LNCaP clone FGC (cell line): Measurements from ENCODE around the gene MTAP.

ENCODE experiments used
- DNase-seq: peaks from one replicate; pipeline ENCODE4 v3.0.0-alpha.2; 2011; ENCODE audit warnings: low read depth
- H3K4me3 ChIP-seq: 2 replicates; pipeline ENCODE4 v1.5.1; 2011; ENCODE audit warnings: mild to moderate bottlenecking, low read depth, low read length, control low read depth
- CTCF ChIP-seq: IDR thresholded peaks from 2 replicates; pipeline ENCODE4 v1.5.1; 2012; ENCODE audit warnings: mild to moderate bottlenecking; ENCODE audit not compliant: control insufficient read depth, insufficient read depth; ENCODE audit errors: extremely low read depth

Gene MTAP

DNA sequence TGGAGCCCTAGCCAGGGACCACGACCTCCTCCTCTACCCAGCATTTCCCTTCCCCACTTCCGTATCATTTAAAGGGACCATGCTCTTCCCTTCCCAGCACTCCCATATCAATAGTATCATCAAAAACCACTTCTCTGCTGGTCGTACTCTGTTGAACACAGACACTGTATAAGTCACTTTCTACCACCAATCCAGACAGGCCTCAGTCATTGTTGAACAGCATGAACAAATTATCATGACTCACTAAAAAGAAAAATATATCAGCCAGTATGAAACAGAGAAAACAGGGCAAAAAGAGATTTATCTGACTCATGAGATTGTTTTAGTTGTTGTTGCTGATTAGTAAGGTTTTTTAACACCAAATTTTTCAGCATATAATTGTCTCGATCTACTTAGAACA is 101.9 kb downstream of the MTAP start:
- H3K4me3 ChIP-seq: no peak overlapping the region
- TF ChIP-seq CTCF: no peak
- no peak for DNase-seq

DNA sequence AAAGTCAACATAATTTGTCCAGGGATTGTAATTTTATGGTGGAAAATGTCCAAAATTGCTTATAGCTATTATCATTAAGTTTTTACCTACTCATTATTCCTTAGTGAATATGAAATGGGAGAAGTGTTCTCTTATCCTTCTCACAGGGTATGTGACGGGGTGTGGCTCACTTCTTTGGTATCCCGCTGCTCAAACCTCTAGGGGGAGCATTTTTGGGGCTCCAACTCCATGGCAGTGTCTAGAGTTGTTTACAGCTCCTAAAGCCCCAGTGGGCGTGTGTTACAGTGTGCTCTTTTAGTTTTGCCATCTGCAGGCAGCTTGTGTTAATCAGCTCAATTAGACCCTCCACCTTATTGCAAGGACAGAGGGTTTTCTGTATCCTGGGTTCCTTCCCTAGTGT is 102.3 kb downstream of the MTAP start:
- DNase-seq: no peak
- no peak overlapping the region for H3K4me3 ChIP-seq
- no peak for TF ChIP-seq CTCF

DNA sequence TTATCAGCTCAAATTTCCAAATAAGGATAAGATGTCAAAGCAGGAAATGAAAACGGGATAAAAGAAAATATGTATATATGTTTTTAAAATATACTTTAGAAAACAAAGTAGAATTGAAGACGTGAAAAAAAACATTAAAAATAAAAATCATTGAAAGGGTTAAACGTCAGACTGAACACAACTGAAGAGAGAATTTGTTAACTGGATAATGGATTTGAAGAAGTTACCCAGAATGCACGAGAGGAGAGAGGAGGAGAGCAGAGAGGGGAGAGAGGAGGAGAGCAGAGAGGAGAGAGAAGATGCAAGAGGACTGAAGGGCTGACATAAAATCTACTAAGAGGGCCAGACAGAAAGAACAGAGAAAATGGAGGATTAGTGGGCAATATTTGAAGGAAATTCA is 103.8 kb downstream of the MTAP start:
- H3K4me3 ChIP-seq: no peak overlapping the region
- TF ChIP-seq CTCF: no peak

DNA sequence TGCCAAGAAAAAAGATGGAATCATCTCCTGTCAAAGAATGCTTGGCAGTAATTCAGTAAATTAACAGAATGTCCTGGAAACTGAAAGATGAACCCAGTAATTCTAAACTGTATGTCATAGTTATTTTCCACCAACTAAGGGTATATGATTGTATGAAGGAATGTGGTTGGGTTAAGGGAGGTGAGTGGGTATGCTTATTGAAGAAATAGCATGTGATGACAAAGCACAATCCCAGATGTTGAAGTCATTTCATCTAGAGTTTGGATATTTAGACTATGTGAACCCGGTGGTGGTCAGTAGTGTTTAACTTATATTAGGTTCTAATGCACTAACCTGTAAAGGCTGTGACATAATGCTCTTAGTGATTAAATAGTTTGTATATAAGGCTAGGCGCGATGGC is 104.4 kb downstream of the MTAP start:
- TF ChIP-seq CTCF: no peak
- H3K4me3 ChIP-seq: no peak overlapping the region
- no peak for DNase-seq

More for the DNA sequence above, 103.8 kb downstream of the MTAP start:
- no peak for DNase-seq

GRCh38 chr9:21919377-21920362 is 117.2 kb downstream of the MTAP start:
- TF ChIP-seq CTCF: no peak
- no peak overlapping the region for H3K4me3 ChIP-seq
- DNase-seq: no peak

- no peak overlapping the region for H3K4me3 ChIP-seq
- TF ChIP-seq CTCF: no peak
- no peak for DNase-seq
Measured at GRCh38 chr9:21923694-21924093, 121.3 kb downstream of the MTAP start.

DNA sequence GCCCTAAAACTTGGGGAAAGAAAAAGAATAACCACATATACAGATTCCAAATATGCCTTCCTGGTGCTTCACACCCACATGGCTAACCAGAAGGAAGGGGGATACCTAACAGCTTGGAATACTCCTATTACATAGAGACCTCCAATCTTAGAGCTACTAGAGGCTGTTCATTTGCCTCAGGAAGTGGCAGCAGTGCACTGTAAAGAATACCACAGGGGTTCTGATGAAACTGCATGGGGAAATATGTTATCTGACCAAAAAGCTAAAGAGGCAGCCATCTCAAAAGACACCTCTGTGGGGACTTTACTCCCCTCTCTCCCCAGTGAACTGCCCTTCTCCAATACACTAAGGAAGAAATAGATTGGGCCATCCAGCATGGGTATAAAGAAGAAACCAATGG is 125.3 kb downstream of the MTAP start:
- H3K4me3 ChIP-seq: no peak overlapping the region
- no peak for DNase-seq
- TF ChIP-seq CTCF: no peak
